AG10803 (cell line): ENCODE data around the gene GNG12.

Experiments used
- DNase-seq: peaks from one replicate; pipeline ENCODE4 v3.0.0; 2010; ENCODE audit warnings: low read depth
- H3K4me3 ChIP-seq: 2 replicates; pipeline ENCODE4 v1.5.1; 2011; ENCODE audit warnings: mild to moderate bottlenecking, low read length, control low read depth
- TF ChIP-seq, protein P1 (sequence below): conservative IDR thresholded peaks from 2 replicates; pipeline ENCODE4 v1.5.1; 2011; ENCODE audit warnings: mild to moderate bottlenecking, low read length, control low read depth, inconsistent platforms

GNG12 gene

DNA sequence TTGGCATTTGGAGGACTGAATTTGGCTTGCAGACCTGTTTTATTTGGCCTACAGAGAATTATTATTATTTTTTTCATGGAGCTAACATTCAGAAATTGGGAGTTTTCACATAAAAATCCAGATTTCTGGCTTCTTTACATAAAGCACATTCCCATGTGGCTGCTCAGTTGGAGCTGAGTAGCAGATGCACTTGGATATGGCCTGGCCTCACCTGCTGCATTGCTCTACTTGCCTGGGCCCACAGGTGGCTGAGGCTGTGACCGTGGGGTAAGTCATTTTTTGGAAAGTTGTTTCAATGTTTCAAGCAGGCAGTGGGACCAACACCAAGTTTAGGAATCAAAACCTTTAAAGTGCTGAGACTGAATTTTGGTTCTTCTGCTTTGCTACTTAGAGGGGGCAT lies 91.5 kb downstream of the GNG12 start:
- no peak for DNase-seq
- TF ChIP-seq, protein P1, sequence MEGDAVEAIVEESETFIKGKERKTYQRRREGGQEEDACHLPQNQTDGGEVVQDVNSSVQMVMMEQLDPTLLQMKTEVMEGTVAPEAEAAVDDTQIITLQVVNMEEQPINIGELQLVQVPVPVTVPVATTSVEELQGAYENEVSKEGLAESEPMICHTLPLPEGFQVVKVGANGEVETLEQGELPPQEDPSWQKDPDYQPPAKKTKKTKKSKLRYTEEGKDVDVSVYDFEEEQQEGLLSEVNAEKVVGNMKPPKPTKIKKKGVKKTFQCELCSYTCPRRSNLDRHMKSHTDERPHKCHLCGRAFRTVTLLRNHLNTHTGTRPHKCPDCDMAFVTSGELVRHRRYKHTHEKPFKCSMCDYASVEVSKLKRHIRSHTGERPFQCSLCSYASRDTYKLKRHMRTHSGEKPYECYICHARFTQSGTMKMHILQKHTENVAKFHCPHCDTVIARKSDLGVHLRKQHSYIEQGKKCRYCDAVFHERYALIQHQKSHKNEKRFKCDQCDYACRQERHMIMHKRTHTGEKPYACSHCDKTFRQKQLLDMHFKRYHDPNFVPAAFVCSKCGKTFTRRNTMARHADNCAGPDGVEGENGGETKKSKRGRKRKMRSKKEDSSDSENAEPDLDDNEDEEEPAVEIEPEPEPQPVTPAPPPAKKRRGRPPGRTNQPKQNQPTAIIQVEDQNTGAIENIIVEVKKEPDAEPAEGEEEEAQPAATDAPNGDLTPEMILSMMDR: no peak
- no peak overlapping the region for H3K4me3 ChIP-seq

DNA sequence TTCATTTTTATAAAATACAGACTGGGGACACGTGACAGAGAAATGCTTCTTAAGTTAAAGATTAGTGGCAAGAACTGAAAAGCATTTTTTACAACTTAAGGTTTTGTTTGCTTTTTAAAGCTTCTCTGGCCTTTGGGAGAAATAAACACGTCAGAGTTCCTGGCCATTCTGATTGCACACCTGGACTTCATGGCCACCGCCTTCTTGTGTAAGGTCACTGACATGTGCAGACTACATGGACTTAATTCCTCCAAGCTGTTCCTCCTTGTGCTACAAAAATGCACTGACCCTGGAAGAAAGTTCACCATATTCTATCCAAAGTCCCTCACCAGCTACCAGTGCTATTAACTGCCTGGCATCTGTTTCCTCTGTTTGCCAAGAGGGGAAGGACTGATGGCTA lies 92.1 kb downstream of the GNG12 start:
- TF ChIP-seq, protein P1: no peak
- H3K4me3 ChIP-seq: no peak overlapping the region
- no peak for DNase-seq

DNA sequence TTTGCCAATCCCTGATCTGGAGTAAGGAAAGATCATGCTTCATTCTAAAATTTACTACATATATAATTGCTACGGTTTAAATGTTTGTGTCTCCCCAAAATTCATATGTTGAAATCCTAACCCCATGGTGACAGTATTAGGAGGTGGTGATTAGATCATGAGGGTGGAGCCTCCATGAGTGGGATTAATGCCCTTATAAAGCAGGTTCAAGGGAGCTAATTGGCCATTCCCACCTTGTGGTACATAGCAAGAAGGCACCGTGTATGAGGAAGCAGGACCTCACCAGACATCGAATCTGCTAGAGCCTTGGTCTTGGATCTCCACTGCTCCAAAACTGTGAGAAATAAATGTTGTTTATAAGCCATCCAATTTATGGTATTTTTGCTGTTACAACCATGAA lies 92.7 kb downstream of the GNG12 start:
- H3K4me3 ChIP-seq: no peak overlapping the region
- DNase-seq: no peak
- TF ChIP-seq, protein P1: no peak

DNA sequence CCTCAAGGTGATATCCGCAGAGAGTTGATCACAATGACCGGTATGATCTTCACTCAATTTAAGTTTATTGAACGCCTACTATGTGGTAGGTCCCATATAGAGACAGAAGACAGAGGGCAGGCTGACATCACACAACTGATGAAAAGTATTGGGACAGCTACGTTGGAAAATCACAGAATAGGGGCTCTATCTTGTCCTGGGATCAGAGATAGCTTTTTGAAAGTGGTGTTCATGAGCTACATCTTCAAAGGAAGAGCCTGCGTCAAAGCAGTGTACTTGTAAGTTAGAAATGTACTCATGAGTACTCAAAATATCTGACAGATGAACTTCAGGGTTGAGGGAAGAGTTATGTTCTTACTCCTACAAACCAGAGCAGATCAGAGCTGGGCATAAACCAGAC lies 93.9 kb downstream of the GNG12 start:
- no peak for DNase-seq
- TF ChIP-seq, protein P1: no peak
- H3K4me3 ChIP-seq: no peak overlapping the region

DNA sequence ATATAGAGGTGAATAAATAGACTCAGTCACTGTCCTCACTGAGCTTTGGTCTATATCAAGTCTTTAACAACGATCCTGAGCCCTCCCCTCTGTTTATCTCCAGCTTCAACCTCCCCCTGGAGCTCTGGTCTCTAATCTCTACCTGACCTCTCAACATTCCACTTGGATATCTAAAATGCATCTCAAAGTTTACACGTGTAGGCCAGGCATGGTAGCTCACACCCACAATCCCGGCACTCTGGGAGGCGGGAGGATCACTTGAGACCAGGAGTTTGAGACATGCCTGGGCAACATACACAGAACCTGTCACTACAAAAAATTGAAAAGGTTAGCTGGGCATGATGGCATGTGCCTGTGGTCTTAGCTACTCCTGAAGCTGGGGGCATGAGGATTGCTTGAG lies 94.9 kb downstream of the GNG12 start:
- DNase-seq: no peak
- TF ChIP-seq, protein P1: no peak
- H3K4me3 ChIP-seq: no peak overlapping the region

DNA sequence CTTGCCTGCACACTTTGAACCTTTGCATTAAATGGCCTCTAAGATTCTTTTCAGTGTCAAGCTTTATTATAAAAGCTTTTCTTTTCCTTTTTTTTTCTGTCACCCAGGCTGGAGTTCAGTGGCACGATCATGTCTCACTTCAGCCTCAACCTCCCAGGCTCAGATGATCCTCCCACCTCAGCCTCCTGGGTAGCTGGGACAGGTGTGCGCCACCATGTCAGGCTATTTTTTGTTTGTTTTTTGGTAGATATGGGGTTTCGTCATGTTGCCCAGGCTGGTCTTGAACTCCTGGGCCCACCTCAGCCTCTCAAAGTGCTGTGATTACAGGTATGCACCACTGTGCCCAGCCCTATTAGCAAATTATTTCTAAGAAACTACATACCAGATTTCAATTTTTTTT lies 95.4 kb downstream of the GNG12 start:
- no peak overlapping the region for H3K4me3 ChIP-seq
- TF ChIP-seq, protein P1: no peak
- no peak for DNase-seq

DNA sequence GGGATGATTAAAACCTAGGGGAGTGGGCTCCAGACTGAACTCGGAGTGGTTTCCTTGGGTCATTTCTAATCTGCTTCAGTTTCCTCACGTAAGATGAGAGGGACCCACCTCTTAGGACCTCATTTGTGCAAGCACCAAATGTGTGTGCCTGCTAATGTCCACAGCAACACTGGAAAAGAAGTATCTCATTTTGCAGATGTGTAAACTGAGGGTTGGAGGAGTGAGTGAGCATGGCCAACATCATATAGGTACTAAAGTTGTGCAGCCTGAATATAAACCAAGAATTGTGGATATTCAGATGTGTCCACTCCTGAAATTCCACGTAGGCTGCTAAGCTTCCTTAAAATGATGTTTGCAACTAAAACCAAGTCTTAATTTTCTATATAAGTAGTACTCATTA lies 96.5 kb downstream of the GNG12 start:
- no peak for DNase-seq
- H3K4me3 ChIP-seq: no peak overlapping the region
- TF ChIP-seq, protein P1: no peak
